ENCODE data around the gene WWP2.

The WWP2 gene

DNA sequence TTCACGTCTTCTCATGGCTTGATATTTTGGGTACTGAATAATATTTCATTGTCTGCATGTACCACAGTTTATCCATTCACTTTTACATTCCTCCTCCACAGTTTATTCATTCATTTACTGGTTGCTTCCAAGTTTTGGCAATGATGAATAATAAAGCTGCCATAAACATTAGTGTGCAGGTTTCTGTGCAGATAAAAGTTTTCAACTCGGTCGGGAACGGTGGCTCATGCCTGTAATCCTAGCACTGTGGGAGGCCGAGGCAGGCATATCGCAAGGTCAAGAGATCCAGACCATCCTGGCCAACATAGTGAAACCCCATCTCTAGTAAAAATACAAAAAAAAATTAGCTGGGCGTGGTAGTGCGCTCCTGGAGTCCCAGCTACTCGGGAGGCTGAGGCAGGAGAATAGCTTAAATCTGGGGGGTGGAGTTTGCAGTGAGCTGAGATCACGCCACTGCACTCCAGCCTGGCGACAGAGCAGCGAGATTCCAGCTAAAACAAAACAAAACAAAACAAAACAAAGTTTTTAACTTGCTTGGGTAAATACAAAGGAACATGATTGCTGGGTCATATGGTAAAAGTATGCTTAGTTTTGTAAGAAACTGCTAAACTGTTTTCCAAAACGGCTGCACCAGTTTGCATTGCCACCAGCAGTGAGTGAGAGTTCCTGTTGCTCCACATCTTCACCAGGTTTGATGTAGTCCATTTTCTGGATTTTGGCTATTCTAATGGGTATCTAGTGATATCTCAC, 89.5 kb downstream of the WWP2 start (continued):
- TF ChIP-seq, protein P1, sequence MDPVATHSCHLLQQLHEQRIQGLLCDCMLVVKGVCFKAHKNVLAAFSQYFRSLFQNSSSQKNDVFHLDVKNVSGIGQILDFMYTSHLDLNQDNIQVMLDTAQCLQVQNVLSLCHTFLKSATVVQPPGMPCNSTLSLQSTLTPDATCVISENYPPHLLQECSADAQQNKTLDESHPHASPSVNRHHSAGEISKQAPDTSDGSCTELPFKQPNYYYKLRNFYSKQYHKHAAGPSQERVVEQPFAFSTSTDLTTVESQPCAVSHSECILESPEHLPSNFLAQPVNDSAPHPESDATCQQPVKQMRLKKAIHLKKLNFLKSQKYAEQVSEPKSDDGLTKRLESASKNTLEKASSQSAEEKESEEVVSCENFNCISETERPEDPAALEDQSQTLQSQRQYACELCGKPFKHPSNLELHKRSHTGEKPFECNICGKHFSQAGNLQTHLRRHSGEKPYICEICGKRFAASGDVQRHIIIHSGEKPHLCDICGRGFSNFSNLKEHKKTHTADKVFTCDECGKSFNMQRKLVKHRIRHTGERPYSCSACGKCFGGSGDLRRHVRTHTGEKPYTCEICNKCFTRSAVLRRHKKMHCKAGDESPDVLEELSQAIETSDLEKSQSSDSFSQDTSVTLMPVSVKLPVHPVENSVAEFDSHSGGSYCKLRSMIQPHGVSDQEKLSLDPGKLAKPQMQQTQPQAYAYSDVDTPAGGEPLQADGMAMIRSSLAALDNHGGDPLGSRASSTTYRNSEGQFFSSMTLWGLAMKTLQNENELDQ (tag by site-specific recombination; IDR thresholded peaks at IDR 0.05; ENCODE audit: low read depth) = no peak
- TF ChIP-seq ZNF48 (tag by site-specific recombination; IDR thresholded peaks at IDR 0.05) (no peak), ZNF341 (tag by site-specific recombination; IDR thresholded peaks at IDR 0.05; ENCODE audit: low read depth) (no peak), ZNF391 (tag by site-specific recombination; IDR thresholded peaks at IDR 0.05; ENCODE audit: borderline replicate concordance, low read depth) (no peak), MYNN (tag by site-specific recombination; IDR thresholded peaks at IDR 0.05; ENCODE audit: borderline replicate concordance) (no peak)

DNA sequence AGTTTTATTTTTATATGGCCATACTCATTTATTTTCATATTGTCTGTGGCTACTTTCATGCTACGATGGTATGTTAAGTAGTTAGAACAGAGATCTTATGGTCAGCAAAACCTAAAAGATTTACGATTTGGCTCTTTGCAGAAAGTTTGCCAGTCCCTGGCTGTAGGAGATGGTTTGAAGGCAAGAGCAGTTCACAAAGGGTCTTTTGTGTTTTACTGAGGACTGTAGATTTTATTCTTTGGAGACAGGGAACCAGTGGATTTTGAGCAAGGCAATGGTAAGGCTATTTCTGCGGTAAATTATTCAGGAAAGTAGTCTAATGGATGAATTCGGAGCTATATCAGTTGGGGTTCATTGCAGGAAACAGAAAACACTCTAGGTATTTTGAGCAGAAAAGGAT, 90.7 kb downstream of the WWP2 start:
- H3K4me1 ChIP-seq (ENCODE audit: control insufficient read depth, insufficient read depth, low read length) = no peaks in the 10 kb centered on the region
- no peaks in the 10 kb centered on the region for H3K9me3 ChIP-seq (ENCODE audit: control insufficient read depth, insufficient read depth, low read depth, low read length)
- H3K27ac ChIP-seq (ENCODE audit: extremely low read depth, low read depth, low read length) = no peak overlapping the region
- TF ChIP-seq ZFP41 (tag by site-specific recombination; IDR thresholded peaks at IDR 0.05; ENCODE audit: borderline replicate concordance) (no peak), ZNF37A (tag by site-specific recombination; IDR thresholded peaks at IDR 0.05) (no peak), ZNF266 (tag by site-specific recombination; IDR thresholded peaks at IDR 0.05; ENCODE audit: low read depth) (no peak), ZNF768 (tag by site-specific recombination; IDR thresholded peaks at IDR 0.05) (no peak), ZNF654 (tag by site-specific recombination; IDR thresholded peaks at IDR 0.05; ENCODE audit: low read depth) (no peak), MZF1 (tag by site-specific recombination; IDR thresholded peaks at IDR 0.05; ENCODE audit: borderline replicate concordance) (no peak), ZNF623 (tag by site-specific recombination; IDR thresholded peaks at IDR 0.05) (no peak), ZNF510 (tag by site-specific recombination; IDR thresholded peaks at IDR 0.05; ENCODE audit: insufficient replicate concordance) (no peak)
- TF ChIP-seq, protein P2, sequence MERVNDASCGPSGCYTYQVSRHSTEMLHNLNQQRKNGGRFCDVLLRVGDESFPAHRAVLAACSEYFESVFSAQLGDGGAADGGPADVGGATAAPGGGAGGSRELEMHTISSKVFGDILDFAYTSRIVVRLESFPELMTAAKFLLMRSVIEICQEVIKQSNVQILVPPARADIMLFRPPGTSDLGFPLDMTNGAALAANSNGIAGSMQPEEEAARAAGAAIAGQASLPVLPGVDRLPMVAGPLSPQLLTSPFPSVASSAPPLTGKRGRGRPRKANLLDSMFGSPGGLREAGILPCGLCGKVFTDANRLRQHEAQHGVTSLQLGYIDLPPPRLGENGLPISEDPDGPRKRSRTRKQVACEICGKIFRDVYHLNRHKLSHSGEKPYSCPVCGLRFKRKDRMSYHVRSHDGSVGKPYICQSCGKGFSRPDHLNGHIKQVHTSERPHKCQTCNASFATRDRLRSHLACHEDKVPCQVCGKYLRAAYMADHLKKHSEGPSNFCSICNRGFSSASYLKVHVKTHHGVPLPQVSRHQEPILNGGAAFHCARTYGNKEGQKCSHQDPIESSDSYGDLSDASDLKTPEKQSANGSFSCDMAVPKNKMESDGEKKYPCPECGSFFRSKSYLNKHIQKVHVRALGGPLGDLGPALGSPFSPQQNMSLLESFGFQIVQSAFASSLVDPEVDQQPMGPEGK (tag by site-specific recombination; IDR thresholded peaks at IDR 0.05) = no peak
- TF ChIP-seq, protein P3, sequence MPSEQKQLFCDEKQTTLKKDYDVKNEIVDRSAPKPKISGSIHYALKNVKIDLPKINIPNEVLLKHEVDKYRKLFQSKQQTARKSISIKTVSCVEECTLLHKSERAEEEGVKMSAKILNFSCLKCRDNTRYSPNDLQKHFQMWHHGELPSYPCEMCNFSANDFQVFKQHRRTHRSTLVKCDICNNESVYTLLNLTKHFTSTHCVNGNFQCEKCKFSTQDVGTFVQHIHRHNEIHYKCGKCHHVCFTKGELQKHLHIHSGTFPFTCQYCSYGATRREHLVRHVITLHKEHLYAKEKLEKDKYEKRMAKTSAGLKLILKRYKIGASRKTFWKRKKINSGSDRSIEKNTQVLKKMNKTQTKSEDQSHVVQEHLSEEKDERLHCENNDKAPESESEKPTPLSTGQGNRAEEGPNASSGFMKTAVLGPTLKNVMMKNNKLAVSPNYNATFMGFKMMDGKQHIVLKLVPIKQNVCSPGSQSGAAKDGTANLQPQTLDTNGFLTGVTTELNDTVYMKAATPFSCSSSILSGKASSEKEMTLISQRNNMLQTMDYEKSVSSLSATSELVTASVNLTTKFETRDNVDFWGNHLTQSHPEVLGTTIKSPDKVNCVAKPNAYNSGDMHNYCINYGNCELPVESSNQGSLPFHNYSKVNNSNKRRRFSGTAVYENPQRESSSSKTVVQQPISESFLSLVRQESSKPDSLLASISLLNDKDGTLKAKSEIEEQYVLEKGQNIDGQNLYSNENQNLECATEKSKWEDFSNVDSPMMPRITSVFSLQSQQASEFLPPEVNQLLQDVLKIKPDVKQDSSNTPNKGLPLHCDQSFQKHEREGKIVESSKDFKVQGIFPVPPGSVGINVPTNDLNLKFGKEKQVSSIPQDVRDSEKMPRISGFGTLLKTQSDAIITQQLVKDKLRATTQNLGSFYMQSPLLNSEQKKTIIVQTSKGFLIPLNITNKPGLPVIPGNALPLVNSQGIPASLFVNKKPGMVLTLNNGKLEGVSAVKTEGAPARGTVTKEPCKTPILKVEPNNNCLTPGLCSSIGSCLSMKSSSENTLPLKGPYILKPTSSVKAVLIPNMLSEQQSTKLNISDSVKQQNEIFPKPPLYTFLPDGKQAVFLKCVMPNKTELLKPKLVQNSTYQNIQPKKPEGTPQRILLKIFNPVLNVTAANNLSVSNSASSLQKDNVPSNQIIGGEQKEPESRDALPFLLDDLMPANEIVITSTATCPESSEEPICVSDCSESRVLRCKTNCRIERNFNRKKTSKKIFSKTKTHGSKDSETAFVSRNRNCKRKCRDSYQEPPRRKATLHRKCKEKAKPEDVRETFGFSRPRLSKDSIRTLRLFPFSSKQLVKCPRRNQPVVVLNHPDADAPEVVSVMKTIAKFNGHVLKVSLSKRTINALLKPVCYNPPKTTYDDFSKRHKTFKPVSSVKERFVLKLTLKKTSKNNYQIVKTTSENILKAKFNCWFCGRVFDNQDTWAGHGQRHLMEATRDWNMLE (tag by site-specific recombination; conservative IDR thresholded peaks at IDR 0.05; ENCODE audit: low read depth) = no peak
- TF ChIP-seq, protein P4, sequence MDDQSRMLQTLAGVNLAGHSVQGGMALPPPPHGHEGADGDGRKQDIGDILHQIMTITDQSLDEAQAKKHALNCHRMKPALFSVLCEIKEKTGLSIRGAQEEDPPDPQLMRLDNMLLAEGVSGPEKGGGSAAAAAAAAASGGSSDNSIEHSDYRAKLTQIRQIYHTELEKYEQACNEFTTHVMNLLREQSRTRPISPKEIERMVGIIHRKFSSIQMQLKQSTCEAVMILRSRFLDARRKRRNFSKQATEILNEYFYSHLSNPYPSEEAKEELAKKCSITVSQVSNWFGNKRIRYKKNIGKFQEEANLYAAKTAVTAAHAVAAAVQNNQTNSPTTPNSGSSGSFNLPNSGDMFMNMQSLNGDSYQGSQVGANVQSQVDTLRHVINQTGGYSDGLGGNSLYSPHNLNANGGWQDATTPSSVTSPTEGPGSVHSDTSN (CRISPR knock-in tag; IDR thresholded peaks at IDR 0.05) = no peak
- TF ChIP-seq, protein P5, sequence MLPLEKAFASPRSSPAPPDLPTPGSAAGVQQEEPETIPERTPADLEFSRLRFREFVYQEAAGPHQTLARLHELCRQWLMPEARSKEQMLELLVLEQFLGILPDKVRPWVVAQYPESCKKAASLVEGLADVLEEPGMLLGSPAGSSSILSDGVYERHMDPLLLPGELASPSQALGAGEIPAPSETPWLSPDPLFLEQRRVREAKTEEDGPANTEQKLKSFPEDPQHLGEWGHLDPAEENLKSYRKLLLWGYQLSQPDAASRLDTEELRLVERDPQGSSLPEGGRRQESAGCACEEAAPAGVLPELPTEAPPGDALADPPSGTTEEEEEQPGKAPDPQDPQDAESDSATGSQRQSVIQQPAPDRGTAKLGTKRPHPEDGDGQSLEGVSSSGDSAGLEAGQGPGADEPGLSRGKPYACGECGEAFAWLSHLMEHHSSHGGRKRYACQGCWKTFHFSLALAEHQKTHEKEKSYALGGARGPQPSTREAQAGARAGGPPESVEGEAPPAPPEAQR (tag by site-specific recombination; IDR thresholded peaks at IDR 0.05) = no peak
- POLR2A ChIA-PET = no interaction called here
- H3K36me3 ChIP-seq (ENCODE audit: control insufficient read depth in 2 of 2, insufficient read depth in 1 of 2, low read length in 2 of 2) = peaks cover 0 to 3% of the 10 kb centered on the region in 2 experiments; a peak in 2 of 3 replicates
- CTCF ChIA-PET = no interaction called here
- no peak overlapping the region for H3K4me3 ChIP-seq (ENCODE audit: low read depth, low read length)

All from HEK293 (cell line).